WTC11 (cell line): Measurements from ENCODE around the gene MAS1. TPM values are rescaled to one million over a fixed set of nuclear protein-coding genes. Genes with fewer than 3 reads are reported as not detected.

Source experiments
- ATAC-seq: fragments of 200-7000 bp; cut with Tn5 transposase; 2 replicates; pipeline ENCODE4 v1.10.0; 2021; ENCODE audit warnings: mild to moderate bottlenecking, moderate library complexity
- CTCF ChIA-PET: fragments of 300-600 bp; sonication (Branson Sonifier 250); formaldehyde crosslinking; loops from one replicate; lab custom pipeline; 2021; ENCODE audit warnings: antibody characterized with exemption; lab: Charles Lee
- POLR2A ChIA-PET: fragments of 350-600 bp; sonication (Branson Sonifier 250); formaldehyde crosslinking; loops from one replicate; lab custom pipeline; 2021; ENCODE audit warnings: antibody characterized with exemption; lab: Charles Lee
- DNase-seq: peaks from one replicate; pipeline ENCODE4 v3.0.0; 2021; ENCODE audit warnings: low spot score
- H3K27ac Mint-ChIP-seq: 2 replicates; pipeline ENCODE4 v1.8.0; 2021; ENCODE audit warnings: mixed read lengths
- H3K27me3 Mint-ChIP-seq: 2 replicates; pipeline ENCODE4 v1.8.0; 2021; ENCODE audit warnings: low read depth, mild to moderate bottlenecking, moderate library complexity, mixed read lengths
- H3K36me3 Mint-ChIP-seq: 2 replicates; pipeline ENCODE4 v1.8.0; 2021; ENCODE audit warnings: mixed read lengths
- H3K4me1 Mint-ChIP-seq: 2 replicates; pipeline ENCODE4 v1.8.0; 2022; ENCODE audit warnings: mixed read lengths
- H3K4me3 Mint-ChIP-seq: 2 replicates; pipeline ENCODE4 v1.8.0; 2021; ENCODE audit warnings: mild to moderate bottlenecking, moderate library complexity, mixed read lengths
- H3K9me3 Mint-ChIP-seq: 2 replicates; pipeline ENCODE4 v1.8.0; 2021; ENCODE audit warnings: mixed read lengths
- ATF1 ChIP-seq: sonication (generic); formaldehyde crosslinking; IDR thresholded peaks from 2 replicates; pipeline ENCODE4 v1.8.1; 2023; ENCODE audit warnings: mild to moderate bottlenecking, moderate library complexity, missing genetic modification reagents
- CREB1 ChIP-seq: sonication (generic); formaldehyde crosslinking; IDR thresholded peaks from 2 replicates; pipeline ENCODE4 v1.8.0; 2023; ENCODE audit warnings: mild to moderate bottlenecking, missing genetic modification reagents
- CREM ChIP-seq: sonication (generic); formaldehyde crosslinking; IDR thresholded peaks from 2 replicates; pipeline ENCODE4 v1.8.1; 2022; ENCODE audit warnings: mild to moderate bottlenecking, missing genetic modification reagents, moderate library complexity
- EMX1 ChIP-seq: fragments of 250-450 bp; sonication (Bioruptor Pico); IDR thresholded peaks from 2 replicates; pipeline ENCODE4 v1.8.0; 2021; ENCODE audit warnings: mild to moderate bottlenecking
- FOXJ3 ChIP-seq: sonication (generic); formaldehyde crosslinking; IDR thresholded peaks from 2 replicates; pipeline ENCODE4 v1.9.0; 2021; ENCODE audit warnings: missing genetic modification reagents, mild to moderate bottlenecking, borderline replicate concordance
- GTF2I ChIP-seq: fragments of 250-450 bp; sonication (Bioruptor Pico); conservative IDR thresholded peaks from 2 replicates; pipeline ENCODE4 v1.4.0; 2021; ENCODE audit warnings: mild to moderate bottlenecking
- HMGA2 ChIP-seq: fragments of 250-450 bp; sonication (Bioruptor Pico); IDR thresholded peaks from 2 replicates; pipeline ENCODE4 v1.4.0; 2021; ENCODE audit warnings: mild to moderate bottlenecking, moderate library complexity
- NR2C2 ChIP-seq: sonication (generic); formaldehyde crosslinking; IDR thresholded peaks from 2 replicates; pipeline ENCODE4 v1.8.0; 2022; ENCODE audit warnings: mild to moderate bottlenecking, missing genetic modification reagents
- NR3C1 ChIP-seq: sonication (generic); formaldehyde crosslinking; conservative IDR thresholded peaks from 2 replicates; pipeline ENCODE4 v1.8.1; 2023; ENCODE audit warnings: low read depth, mild to moderate bottlenecking, missing genetic modification reagents
- PRRX2 ChIP-seq: fragments of 250-450 bp; sonication (Bioruptor Pico); IDR thresholded peaks from 2 replicates; pipeline ENCODE4 v1.8.0; 2021; ENCODE audit warnings: mild to moderate bottlenecking
- SMAD3 ChIP-seq: sonication (generic); formaldehyde crosslinking; IDR thresholded peaks from 2 replicates; pipeline ENCODE4 v1.8.0; 2022; ENCODE audit warnings: missing genetic modification reagents, mild to moderate bottlenecking, borderline replicate concordance
- TCF7 ChIP-seq: sonication (generic); formaldehyde crosslinking; IDR thresholded peaks from 2 replicates; pipeline ENCODE4 v1.8.0; 2022; ENCODE audit warnings: mild to moderate bottlenecking, low read depth, missing genetic modification reagents, moderate library complexity
- TP53 ChIP-seq: sonication (generic); formaldehyde crosslinking; IDR thresholded peaks from 2 replicates; pipeline ENCODE4 v1.8.1; 2023; ENCODE audit warnings: mild to moderate bottlenecking, missing genetic modification reagents
- total RNA-seq: library from RNA; stranded (reverse); gene quantifications from 3 replicates; pipeline ENCODE4 v1.2.3, GENCODE V29; 2021
- TF ChIP-seq, protein P1 (sequence below): sonication (generic); formaldehyde crosslinking; IDR thresholded peaks from 2 replicates; pipeline ENCODE4 v1.8.0; 2022; ENCODE audit warnings: mild to moderate bottlenecking, missing genetic modification reagents
- TF ChIP-seq, protein P2 (sequence below): sonication (generic); formaldehyde crosslinking; IDR thresholded peaks from 2 replicates; pipeline ENCODE4 v1.8.1; 2022; ENCODE audit warnings: mild to moderate bottlenecking, missing genetic modification reagents, moderate library complexity, borderline replicate concordance
- TF ChIP-seq, protein P3 (sequence below): sonication (generic); formaldehyde crosslinking; IDR thresholded peaks from 2 replicates; pipeline ENCODE4 v1.8.0; 2022; ENCODE audit warnings: mild to moderate bottlenecking, missing genetic modification reagents
- TF ChIP-seq, protein P4 (sequence below): fragments of 250-450 bp; sonication (Bioruptor Pico); IDR thresholded peaks from 2 replicates; pipeline ENCODE4 v2.1.2; 2022; ENCODE audit warnings: mild to moderate bottlenecking, moderate library complexity
- TF ChIP-seq, protein P5 (sequence below): sonication (generic); formaldehyde crosslinking; IDR thresholded peaks from 2 replicates; pipeline ENCODE4 v1.8.0; 2023; ENCODE audit warnings: missing genetic modification reagents
- TF ChIP-seq, protein P6 (sequence below): sonication (generic); formaldehyde crosslinking; IDR thresholded peaks from 2 replicates; pipeline ENCODE4 v1.8.0; 2022; ENCODE audit warnings: mild to moderate bottlenecking, missing genetic modification reagents

Gene MAS1
- total RNA-seq, 1 experiment from 2014 or later: 0.68 TPM

DNA sequence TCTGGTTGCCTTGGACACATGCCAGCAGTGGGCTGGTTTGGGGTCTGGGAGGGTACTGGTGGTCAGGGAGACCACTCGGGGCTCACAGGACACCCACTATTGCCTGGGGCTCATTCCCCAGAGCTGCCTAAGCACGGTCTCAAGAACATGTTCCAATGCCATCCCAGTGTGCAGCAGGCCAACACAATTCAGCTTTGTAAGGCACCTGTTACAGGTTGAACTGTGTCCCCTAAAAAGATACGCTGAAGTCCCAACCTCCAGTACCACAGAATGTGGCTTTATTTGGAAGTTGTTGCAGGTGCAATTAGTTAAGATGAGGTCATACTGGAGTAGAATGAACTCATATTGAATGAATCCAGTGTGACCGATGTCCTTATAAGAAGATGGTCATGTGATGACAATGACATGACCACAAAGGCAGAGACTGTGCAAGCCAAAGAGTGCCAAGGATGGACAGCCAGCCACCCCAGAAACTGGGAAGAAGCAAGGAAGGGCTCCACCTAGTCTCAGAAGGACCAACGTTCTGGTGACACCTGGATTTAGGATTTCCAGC is 13.5 kb upstream of the MAS1 start:
- ChIA-PET POLR2A (no interaction called here), CTCF (no interaction called here)
- Mint-ChIP-seq H3K36me3 (no peaks in the 10 kb centered on the region), H3K9me3 (peaks cover 14% of the 10 kb centered on the region; the same call in 1 of the 2 replicates), H3K4me3 (no peak overlapping the region), H3K27ac (no peak overlapping the region), H3K4me1 (peaks cover 16% of the 10 kb centered on the region), H3K27me3 (no peaks in the 10 kb centered on the region)
- DNase-seq (no peak), ATAC-seq (no peak)
- TF ChIP-seq SMAD3 (CRISPR knock-in tag): no peak
- TF ChIP-seq, protein P1, sequence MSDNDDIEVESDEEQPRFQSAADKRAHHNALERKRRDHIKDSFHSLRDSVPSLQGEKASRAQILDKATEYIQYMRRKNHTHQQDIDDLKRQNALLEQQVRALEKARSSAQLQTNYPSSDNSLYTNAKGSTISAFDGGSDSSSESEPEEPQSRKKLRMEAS (CRISPR knock-in tag): no peak
- TF ChIP-seq GTF2I (CRISPR knock-in tag): no peak
- TF ChIP-seq CREM (CRISPR knock-in tag): no peak
- TF ChIP-seq, protein P2, sequence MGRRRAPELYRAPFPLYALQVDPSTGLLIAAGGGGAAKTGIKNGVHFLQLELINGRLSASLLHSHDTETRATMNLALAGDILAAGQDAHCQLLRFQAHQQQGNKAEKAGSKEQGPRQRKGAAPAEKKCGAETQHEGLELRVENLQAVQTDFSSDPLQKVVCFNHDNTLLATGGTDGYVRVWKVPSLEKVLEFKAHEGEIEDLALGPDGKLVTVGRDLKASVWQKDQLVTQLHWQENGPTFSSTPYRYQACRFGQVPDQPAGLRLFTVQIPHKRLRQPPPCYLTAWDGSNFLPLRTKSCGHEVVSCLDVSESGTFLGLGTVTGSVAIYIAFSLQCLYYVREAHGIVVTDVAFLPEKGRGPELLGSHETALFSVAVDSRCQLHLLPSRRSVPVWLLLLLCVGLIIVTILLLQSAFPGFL: no peak
- no peak for TF ChIP-seq ATF1 (CRISPR knock-in tag)
- TF ChIP-seq HMGA2 (CRISPR knock-in tag): no peak

DNA sequence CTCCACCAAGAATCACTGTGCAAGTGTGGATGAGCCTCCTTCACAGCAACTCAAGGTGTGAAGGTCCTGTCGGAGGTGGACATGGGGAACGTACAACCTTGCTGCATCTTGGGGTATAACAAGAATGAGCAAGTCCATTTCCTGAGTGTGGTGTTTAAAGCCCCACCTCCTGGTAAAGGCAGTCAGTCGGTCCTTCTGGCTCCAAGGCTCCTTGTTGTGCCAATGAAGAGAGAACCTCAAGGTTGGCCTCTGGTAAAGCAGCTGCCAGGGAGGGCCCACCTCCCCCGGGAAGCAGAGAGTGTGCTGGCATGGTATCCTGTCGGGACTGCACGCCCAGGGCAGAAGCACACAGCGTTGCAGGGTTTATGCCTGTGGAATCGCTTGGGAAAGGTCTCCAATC is 12.4 kb upstream of the MAS1 start:
- Mint-ChIP-seq H3K36me3 (no peaks in the 10 kb centered on the region), H3K4me1 (peaks cover 16% of the 10 kb centered on the region), H3K27me3 (no peaks in the 10 kb centered on the region)
- no peak for DNase-seq
- CTCF ChIA-PET: no interaction called here
- TF ChIP-seq, protein P3, sequence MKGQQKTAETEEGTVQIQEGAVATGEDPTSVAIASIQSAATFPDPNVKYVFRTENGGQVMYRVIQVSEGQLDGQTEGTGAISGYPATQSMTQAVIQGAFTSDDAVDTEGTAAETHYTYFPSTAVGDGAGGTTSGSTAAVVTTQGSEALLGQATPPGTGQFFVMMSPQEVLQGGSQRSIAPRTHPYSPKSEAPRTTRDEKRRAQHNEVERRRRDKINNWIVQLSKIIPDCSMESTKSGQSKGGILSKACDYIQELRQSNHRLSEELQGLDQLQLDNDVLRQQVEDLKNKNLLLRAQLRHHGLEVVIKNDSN (CRISPR knock-in tag): no peak
- no peak for TF ChIP-seq NR2C2 (CRISPR knock-in tag)
- TF ChIP-seq FOXJ3 (CRISPR knock-in tag): no peak
- TF ChIP-seq CREM (CRISPR knock-in tag): no peak
- TF ChIP-seq TP53 (CRISPR knock-in tag): no peak
- no peak for TF ChIP-seq TCF7 (CRISPR knock-in tag)
- no peak for TF ChIP-seq EMX1 (CRISPR knock-in tag)
- TF ChIP-seq NR3C1 (CRISPR knock-in tag): no peak
- TF ChIP-seq, protein P4, sequence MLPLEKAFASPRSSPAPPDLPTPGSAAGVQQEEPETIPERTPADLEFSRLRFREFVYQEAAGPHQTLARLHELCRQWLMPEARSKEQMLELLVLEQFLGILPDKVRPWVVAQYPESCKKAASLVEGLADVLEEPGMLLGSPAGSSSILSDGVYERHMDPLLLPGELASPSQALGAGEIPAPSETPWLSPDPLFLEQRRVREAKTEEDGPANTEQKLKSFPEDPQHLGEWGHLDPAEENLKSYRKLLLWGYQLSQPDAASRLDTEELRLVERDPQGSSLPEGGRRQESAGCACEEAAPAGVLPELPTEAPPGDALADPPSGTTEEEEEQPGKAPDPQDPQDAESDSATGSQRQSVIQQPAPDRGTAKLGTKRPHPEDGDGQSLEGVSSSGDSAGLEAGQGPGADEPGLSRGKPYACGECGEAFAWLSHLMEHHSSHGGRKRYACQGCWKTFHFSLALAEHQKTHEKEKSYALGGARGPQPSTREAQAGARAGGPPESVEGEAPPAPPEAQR (CRISPR knock-in tag): no peak
- TF ChIP-seq, protein P5, sequence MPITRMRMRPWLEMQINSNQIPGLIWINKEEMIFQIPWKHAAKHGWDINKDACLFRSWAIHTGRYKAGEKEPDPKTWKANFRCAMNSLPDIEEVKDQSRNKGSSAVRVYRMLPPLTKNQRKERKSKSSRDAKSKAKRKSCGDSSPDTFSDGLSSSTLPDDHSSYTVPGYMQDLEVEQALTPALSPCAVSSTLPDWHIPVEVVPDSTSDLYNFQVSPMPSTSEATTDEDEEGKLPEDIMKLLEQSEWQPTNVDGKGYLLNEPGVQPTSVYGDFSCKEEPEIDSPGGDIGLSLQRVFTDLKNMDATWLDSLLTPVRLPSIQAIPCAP (CRISPR knock-in tag): no peak
- TF ChIP-seq CREB1 (CRISPR knock-in tag): no peak
- TF ChIP-seq PRRX2 (CRISPR knock-in tag): no peak
- TF ChIP-seq, protein P6, sequence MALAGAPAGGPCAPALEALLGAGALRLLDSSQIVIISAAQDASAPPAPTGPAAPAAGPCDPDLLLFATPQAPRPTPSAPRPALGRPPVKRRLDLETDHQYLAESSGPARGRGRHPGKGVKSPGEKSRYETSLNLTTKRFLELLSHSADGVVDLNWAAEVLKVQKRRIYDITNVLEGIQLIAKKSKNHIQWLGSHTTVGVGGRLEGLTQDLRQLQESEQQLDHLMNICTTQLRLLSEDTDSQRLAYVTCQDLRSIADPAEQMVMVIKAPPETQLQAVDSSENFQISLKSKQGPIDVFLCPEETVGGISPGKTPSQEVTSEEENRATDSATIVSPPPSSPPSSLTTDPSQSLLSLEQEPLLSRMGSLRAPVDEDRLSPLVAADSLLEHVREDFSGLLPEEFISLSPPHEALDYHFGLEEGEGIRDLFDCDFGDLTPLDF (CRISPR knock-in tag): no peak
- TF ChIP-seq, all 79 proteins: peak for 0
- H3K4me3 Mint-ChIP-seq: no peak overlapping the region
- POLR2A ChIA-PET: no interaction called here
- no peak overlapping the region for H3K27ac Mint-ChIP-seq
- no peak for ATAC-seq
- peaks cover 14% of the 10 kb centered on the region; the same call in 1 of the 2 replicates for H3K9me3 Mint-ChIP-seq
